Glutamatergic neuron (in vitro differentiated cells): ENCODE data around the gene CCL3. TPM values are rescaled to one million over a fixed set of nuclear protein-coding genes. Genes with fewer than 3 reads are reported as not detected.
"Not testable (repeated sequence)": the region's sequence is repeated elsewhere in the genome, so short reads cannot be mapped to it uniquely, and the experiment has no call there.

Experiments
- DNase-seq: peaks from one replicate; pipeline ENCODE4 v3.0.0; 2022
- H3K27ac Mint-ChIP-seq: one replicate; pipeline ENCODE4 v1.8.0; 2020; ENCODE audit warnings: mild to moderate bottlenecking, mixed read lengths, inconsistent platforms; ENCODE audit not compliant: unreplicated experiment
- H3K27me3 Mint-ChIP-seq: one replicate; pipeline ENCODE4 v1.8.0; 2020; ENCODE audit warnings: mild to moderate bottlenecking, moderate library complexity, mixed read lengths, inconsistent platforms; ENCODE audit not compliant: unreplicated experiment
- H3K36me3 Mint-ChIP-seq: one replicate; pipeline ENCODE4 v1.8.0; 2020; ENCODE audit warnings: mild to moderate bottlenecking, mixed read lengths, inconsistent platforms; ENCODE audit not compliant: unreplicated experiment
- H3K4me1 Mint-ChIP-seq: one replicate; pipeline ENCODE4 v1.8.0; 2020; ENCODE audit warnings: mild to moderate bottlenecking, low read depth, mixed read lengths, inconsistent platforms; ENCODE audit not compliant: unreplicated experiment
- H3K4me3 Mint-ChIP-seq: one replicate; pipeline ENCODE4 v1.8.0; 2020; ENCODE audit warnings: mild to moderate bottlenecking, mixed read lengths, inconsistent platforms; ENCODE audit not compliant: unreplicated experiment
- H3K9me3 Mint-ChIP-seq: one replicate; pipeline ENCODE4 v1.8.0; 2020; ENCODE audit warnings: mild to moderate bottlenecking, moderate library complexity, mixed read lengths, inconsistent platforms; ENCODE audit not compliant: unreplicated experiment
- total RNA-seq: library from RNA; stranded (reverse); fragmentation: NEBNext Ultra II Directional; extraction: Animal tissue kit (Norgen Biotek cat#: 25700); gene quantifications from one replicate; pipeline ENCODE4 v1.2.1, GENCODE V29; 2021; ENCODE audit not compliant: unreplicated experiment
- TF ChIP-seq, protein P1 (sequence below): fragments of 200-600 bp; sonication (generic); IDR thresholded peaks from one replicate; pipeline ENCODE4 v1.5.0; 2021; ENCODE audit not compliant: partially characterized antibody, unreplicated experiment

CCL3 gene
- total RNA-seq, 1 donor from 2014 or later: not detected

DNA sequence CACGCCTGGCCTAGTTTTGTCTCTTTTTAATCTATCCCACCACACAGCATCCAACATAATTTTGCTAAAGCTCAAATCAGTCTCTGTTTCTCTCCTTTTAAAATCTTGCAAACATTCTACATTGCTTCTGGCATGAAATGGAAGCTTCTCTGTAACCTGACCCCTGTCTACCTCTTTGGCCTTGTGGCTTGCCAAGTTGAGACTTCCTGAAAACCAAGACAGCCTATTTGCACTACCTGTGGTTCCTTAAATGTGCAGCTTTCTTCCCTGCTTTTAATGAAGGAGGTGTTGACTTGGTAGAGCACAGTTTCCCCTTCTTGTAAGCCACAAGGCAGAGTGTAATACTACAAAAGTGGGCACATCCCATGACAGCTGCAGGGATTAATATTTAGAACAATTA, 6.0 kb upstream of the CCL3 start:
- H3K27ac Mint-ChIP-seq: no peak overlapping the region
- H3K4me1 Mint-ChIP-seq: no peaks in the 10 kb centered on the region
- H3K27me3 Mint-ChIP-seq: no peaks in the 10 kb centered on the region
- TF ChIP-seq, protein P1, sequence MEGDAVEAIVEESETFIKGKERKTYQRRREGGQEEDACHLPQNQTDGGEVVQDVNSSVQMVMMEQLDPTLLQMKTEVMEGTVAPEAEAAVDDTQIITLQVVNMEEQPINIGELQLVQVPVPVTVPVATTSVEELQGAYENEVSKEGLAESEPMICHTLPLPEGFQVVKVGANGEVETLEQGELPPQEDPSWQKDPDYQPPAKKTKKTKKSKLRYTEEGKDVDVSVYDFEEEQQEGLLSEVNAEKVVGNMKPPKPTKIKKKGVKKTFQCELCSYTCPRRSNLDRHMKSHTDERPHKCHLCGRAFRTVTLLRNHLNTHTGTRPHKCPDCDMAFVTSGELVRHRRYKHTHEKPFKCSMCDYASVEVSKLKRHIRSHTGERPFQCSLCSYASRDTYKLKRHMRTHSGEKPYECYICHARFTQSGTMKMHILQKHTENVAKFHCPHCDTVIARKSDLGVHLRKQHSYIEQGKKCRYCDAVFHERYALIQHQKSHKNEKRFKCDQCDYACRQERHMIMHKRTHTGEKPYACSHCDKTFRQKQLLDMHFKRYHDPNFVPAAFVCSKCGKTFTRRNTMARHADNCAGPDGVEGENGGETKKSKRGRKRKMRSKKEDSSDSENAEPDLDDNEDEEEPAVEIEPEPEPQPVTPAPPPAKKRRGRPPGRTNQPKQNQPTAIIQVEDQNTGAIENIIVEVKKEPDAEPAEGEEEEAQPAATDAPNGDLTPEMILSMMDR: no peak
- H3K4me3 Mint-ChIP-seq: no peak overlapping the region
- H3K36me3 Mint-ChIP-seq: no peaks in the 10 kb centered on the region
- H3K9me3 Mint-ChIP-seq: no peaks in the 10 kb centered on the region
- no peak for DNase-seq

DNA sequence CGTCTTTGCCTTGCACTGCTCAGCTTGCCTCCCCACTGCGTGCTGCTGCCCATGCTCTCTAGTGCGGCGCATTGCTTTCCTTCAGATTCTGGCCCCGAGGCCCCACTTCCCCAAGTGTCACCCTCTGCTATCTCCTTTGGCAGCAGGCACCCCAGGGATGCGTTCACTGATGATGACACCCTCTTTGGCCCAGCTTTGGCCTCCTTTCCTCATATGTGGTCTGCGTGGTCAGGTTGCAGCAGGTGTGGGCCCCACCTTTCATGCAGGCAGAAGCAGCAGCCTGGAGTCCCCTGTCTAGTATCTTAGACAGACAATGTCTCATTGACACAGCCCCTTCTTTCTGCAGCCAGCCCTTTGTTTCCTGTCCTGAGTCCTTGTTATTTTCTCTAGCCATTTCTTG, 4.8 kb upstream of the CCL3 start:
- TF ChIP-seq, protein P1: no peak
- no peak for DNase-seq
- Mint-ChIP-seq H3K4me3 (no peak overlapping the region), H3K36me3 (no peaks in the 10 kb centered on the region), H3K27ac (no peak overlapping the region), H3K27me3 (peaks cover 2% of the 10 kb centered on the region), H3K9me3 (no peaks in the 10 kb centered on the region), H3K4me1 (no peaks in the 10 kb centered on the region)

DNA sequence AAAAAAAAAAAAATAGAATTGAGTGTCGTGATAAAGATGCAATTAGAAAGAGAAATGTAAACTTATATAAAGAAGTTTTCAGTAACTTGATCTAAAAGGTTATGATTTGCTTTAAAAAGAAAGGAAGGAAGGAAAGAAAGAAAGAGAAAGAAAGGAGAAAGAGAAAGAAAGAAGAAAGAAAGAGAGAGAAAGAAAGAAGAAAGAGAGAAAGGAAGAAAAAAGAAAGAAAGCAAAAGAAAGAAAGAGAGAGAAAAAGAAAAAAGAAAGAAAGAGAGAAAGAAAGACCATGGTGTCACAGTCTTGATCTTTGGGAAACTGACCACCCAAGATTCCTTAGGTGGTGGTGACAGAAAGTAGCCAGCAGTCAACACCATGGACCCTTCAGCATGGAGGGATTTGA, 4.3 kb upstream of the CCL3 start:
- TF ChIP-seq, protein P1: no peak
- peaks cover 2% of the 10 kb centered on the region for H3K27me3 Mint-ChIP-seq
- no peaks in the 10 kb centered on the region for H3K36me3 Mint-ChIP-seq
- no peak overlapping the region for H3K27ac Mint-ChIP-seq
- DNase-seq: no peak
- no peaks in the 10 kb centered on the region for H3K4me1 Mint-ChIP-seq
- H3K9me3 Mint-ChIP-seq: no peaks in the 10 kb centered on the region
- no peak overlapping the region for H3K4me3 Mint-ChIP-seq

DNA sequence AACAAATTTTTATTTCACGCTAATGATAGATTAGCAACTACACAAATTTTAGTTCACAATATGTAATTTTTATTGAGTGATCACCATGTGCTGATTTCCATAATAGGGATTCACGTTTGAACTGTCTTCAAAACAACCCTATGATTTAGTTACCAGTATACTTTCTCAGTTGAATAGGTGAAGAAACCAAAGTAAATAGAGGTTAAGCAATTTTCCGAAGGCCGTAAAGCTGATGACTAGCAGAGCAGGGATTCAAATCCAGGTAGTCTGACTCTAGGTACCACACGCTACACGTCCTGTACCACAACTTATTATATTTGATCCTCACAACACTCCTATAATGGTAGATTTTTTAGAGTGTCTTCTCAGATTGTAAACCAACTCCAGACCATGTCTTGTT, 2.8 kb upstream of the CCL3 start:
- not testable (repeated sequence) for H3K4me1 Mint-ChIP-seq, DNase-seq, H3K27ac Mint-ChIP-seq, H3K27me3 Mint-ChIP-seq, H3K4me3 Mint-ChIP-seq, H3K9me3 Mint-ChIP-seq, H3K36me3 Mint-ChIP-seq

DNA sequence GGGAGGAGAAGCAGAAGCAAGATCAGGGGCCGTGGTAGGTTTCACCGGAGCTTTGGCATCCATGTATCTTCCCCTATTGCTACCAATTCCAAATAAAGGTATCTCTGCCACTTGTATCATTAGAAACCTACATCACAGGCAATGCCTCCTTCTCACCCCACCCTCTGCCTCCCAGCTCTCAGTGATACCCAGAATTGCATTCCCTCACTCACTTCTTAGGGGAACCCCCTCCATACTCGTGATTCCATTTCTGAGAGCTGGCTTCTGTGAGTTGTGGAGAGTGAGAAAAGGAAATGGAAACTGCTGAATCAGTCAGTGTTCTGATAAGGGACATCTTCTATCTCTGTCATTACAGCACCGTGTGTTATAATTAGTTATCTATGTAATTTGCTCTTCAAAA, 2.3 kb upstream of the CCL3 start:
- no peaks in the 10 kb centered on the region for H3K36me3 Mint-ChIP-seq
- no peak for DNase-seq
- H3K4me3 Mint-ChIP-seq: no peak overlapping the region
- H3K27me3 Mint-ChIP-seq: peaks cover 2% of the 10 kb centered on the region
- no peaks in the 10 kb centered on the region for H3K9me3 Mint-ChIP-seq
- no peaks in the 10 kb centered on the region for H3K4me1 Mint-ChIP-seq
- TF ChIP-seq, protein P1: no peak
- no peak overlapping the region for H3K27ac Mint-ChIP-seq
